ENCODE measurements around the gene TSPYL4.

The TSPYL4 gene

GRCh38 chr6:116271149-116271708 lies 17.4 kb upstream of the TSPYL4 start:
- DNase-seq (ENCODE audit: low spot score), result no peak

GRCh38 chr6:116268589-116269293 lies 14.9 kb upstream of the TSPYL4 start:
- no peak for DNase-seq (ENCODE audit: low spot score)

- DNase-seq (ENCODE audit: low spot score), result no peak
These were observed 14.1 kb upstream of the TSPYL4 start for GRCh38 chr6:116267836-116268588.

DNA sequence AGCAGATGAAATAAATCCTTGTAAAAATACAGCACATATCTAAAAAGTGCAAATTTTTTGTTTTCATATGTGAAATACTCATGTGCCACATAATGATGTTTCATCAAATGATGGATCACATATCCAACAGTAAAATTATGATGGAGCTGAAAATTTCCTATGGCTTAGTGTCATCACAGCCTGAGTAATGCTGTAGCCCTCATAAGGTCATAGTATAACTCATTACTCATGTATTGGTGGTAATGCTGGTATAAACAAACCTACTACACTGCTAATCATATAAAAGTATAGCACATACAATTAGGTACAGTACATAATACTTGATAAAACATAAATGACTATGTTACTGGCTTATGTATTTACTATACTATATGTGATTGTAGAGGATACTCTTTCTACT lies 12.9 kb upstream of the TSPYL4 start:
- DNase-seq (ENCODE audit: low spot score), result no peak

DNA sequence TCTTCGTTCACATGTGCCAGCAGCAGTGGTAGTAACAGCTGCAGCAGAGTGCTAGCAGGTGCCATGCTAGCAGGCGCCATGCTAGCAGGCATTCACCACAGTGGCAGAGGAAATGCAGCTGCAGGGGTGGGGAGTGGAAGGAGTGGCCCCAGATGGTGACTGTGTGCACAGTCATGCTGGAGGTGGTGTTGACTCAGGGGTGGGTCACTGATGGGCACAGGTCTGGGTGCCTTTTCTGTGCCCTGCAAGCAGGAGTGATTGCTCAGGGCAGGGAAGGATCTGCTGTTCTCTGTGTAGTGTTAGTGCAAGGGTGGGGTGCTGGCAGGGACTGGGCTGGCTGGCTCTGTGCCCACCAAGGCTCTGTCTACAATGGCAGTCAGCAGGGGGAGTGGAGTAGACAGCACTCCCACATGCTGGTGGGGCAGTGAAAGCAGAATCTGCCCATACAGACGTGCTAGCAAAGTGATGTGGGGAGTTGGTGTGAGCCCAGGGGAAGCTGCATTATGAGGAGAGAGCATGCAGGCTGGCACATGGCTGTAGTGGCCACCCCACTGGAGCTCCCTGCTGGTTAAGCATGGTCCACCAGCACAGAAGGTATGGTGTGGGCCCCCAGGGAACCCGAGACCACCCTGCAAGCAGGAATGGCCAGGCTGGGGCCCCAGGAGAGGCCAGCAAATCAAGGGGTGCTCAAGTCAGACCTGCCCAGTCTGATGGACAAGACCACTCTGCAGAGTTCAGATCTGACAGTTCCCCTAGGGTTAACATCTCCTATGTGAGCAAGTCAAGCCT lies 11.4 kb upstream of the TSPYL4 start:
- DNase-seq (ENCODE audit: low spot score), result no peak

DNA sequence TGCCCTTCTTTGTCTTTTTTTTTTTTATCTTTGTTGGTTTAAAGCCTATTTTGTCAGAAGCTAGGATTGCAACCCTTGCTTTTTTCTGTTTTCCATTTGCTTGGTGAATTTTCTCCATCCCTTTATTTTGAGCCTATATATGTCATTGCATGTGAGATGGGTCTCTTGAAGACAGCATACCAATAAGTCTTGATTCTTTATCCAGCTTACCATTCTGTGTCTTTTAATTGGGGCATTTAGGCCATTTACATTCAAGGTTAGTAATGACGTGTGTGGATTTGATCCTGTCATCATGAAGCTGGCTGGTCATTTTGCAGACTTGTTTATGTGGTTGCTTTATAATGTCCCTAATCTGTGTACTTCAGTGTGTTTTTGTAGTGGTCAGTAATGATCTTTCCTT lies 9.5 kb upstream of the TSPYL4 start:
- no peak for DNase-seq (ENCODE audit: low spot score)

DNA sequence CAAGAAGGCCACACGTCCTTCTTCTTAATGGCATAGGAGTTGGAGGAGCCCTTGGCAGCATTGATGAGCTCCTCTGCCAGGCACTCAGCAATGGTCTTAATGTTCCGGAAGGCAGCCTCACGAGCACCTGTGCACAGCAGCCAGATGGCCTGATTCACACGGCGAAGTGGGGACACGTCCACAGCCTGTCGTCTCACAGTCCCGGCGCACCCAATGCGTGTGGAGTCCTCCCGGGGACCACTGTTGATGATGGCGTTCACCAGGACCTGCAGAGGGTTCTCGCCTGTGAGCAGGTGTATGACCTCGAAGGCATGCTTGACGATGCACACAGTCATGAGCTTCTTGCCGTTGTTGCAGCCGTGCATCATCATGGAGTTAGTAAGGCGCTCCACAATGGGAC lies 4.6 kb upstream of the TSPYL4 start:
- no peak for DNase-seq (ENCODE audit: low spot score)

DNA sequence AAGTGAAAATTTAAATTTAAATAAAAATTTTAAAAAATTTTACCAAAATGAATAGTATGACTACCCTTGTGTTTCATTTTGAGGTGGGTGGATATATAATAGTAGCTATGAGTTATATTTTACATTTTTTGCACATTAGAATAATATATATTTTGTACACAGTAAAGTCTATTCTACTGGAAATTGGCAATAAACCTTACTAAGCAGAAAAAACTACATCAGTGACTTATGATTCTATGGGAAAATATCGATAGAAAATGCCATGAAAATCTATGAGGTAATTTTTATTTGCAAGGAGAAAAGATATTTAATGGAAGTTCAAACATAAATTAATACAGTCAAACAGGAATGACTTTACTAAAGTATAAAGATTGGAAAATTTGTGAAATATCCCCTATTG lies 2.8 kb upstream of the TSPYL4 start:
- no peak for DNase-seq (ENCODE audit: low spot score)

GRCh38 chr6:116255246-116255800 lies 1.4 kb upstream of the TSPYL4 start:
- DNase-seq (ENCODE audit: low spot score), result no peak

DNA sequence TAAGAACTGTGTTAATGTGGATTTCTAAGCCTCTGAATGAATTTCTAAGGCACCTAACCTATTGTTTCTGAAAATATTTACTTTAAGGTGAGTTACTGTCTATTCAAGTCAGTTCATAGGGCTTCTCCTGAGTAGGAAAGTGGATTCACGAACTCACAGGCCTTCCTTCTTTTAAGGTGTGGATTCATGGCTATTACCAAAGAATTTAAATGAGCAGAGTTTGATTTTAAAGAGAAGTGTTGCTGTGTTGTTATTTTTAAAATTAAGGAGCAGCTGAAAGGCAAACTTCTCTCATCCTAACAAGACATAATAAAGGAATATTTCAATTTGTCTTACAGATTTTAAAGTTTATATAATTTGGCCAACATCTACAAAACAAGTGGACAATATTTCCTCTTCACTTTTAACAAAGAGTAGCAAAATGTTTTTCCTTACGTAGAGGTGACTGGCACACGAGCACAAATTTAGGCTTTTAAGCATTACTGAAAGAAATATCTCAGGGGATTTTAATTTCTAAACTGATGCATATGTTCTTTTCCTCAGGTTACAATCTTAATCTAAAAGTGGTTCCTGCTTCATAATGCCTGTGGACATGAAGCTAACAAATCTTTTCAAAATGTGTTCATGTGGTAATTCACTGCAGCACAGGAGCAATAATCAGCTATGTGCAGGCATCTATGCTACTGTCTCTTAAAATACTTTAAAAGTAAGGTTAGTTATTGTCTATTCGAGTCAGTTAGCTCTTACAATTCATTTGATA lies 602 bp upstream of the TSPYL4 start:
- no peak for DNase-seq (ENCODE audit: low spot score)

DNA sequence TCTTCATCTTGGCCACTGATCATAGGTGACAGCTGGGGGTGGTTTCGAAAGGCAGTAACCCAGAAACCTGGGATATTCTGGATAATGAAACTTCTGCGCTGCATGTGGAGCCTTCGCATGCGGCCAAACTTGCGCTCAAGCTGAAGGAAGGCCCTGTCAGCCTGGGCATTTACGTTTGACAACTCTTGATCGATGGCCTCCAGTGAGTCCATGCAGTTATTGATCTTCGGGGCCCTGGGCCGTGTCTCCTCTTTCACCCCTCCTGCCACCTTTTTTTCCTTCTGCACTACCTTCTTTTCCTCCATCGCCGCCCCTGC lies 729 bp downstream of the TSPYL4 start:
- DNase-seq (ENCODE audit: low spot score), result no peak

- DNase-seq (ENCODE audit: low spot score), result no peak
These were observed 2.1 kb downstream of the TSPYL4 start for GRCh38 chr6:116251568-116252384.

- no peak for DNase-seq (ENCODE audit: low spot score)
These were observed 5.3 kb downstream of the TSPYL4 start for GRCh38 chr6:116248577-116248976.

DNA sequence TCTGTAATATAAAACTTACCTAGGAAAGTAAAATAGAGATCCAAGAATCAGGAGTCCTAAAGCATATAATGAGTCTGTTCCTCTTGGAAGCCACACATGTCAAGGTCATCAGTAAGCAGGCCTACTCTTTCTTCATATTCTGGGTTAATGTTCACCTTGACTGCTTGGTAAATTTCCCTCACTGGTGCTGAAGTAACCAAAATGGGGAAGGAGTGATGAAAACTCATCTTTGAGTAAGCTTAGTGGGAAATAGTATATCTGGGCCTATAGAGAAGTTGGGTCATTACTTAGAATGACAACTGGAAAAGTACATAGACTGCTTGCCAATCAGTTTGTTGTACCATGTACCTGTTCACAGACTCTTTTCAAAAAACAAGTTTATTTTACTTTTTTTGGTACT lies 6.6 kb downstream of the TSPYL4 start:
- DNase-seq (ENCODE audit: low spot score), result no peak

GRCh38 chr6:116246089-116246488 lies 7.8 kb downstream of the TSPYL4 start:
- no peak for DNase-seq (ENCODE audit: low spot score)

GRCh38 chr6:116244284-116244683 lies 9.6 kb downstream of the TSPYL4 start:
- no peak for DNase-seq (ENCODE audit: low spot score)

DNA sequence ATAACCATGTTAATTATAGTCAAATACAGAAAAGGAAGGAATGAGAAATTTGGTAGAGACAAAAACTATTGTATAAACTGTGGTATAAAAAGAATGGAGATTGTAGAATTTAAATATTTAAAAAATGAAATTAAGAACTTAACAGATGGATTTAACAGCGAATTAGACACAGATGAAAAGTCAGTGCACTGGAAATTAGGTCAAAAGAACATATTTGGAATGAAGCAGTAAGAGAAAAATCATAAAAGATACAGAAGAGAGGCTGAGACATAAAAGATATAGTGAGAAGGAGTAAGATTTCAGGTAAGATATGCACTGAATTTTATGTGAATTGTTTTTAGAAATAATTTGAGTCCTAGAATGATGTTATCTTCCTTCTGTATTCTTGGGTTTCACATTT lies 14.0 kb downstream of the TSPYL4 start:
- no peak for DNase-seq (ENCODE audit: low spot score)

DNA sequence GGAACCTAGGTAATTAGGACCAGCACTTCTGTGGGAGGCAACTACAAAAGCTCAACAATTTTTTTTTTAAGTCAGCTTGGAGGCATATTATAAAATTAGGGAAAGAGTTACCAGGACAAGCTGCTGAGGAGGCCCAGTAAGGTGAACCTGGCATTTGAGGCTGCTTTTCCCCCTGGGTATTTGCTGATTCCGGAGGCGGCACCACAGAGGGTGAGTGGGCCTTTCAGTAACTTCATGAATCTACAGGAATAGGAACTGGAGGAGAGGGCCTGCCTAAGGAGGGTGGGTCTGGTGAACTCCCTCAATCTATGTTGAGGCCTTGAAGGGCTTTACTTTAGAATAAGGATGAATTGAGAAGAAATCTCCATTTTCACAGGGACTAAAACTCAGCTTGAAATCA lies 14.6 kb downstream of the TSPYL4 start:
- DNase-seq (ENCODE audit: low spot score), result no peak

DNA sequence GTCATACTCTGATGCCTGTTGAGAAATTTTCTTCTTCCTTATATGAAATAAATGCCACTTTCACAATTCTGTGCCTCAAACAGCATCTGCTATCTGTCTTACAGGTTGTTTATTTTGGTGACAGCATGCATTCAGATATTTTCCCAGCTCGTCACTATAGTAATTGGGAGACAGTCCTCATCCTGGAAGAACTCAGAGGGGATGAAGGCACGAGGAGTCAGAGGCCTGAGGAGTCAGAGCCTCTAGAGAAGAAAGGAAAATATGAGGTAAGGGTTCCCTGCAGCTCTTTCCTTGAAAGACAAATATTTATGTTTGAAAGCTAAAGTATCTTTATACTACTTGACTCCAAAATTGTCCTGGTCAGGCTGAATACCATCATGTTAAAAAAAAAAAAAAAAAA lies 15.8 kb downstream of the TSPYL4 start:
- DNase-seq (ENCODE audit: low spot score), result no peak

- DNase-seq (ENCODE audit: low spot score), result no peak
These were observed 19.2 kb downstream of the TSPYL4 start for GRCh38 chr6:116234689-116235088.

Data from left forelimb (tissue), 1 donor.